Keratinocyte (primary cell): Measurements from ENCODE around the gene C1orf56. TPM values are rescaled to one million over a fixed set of nuclear protein-coding genes. Genes with fewer than 3 reads are reported as not detected.

Experiments
- DNase-seq: peaks from one replicate; pipeline ENCODE4 v3.0.0-alpha.2; 2011; ENCODE audit warnings: low read depth, missing footprints, low spot score
- FAIRE-seq: peaks from 2 replicates; lab custom pipeline; 2011; peaks lifted over from hg19 to GRCh38; lab: Jason Lieb, UNC
- H2AFZ ChIP-seq: 2 replicates; pipeline ENCODE4 v1.6.0; 2012; ENCODE audit warnings: low read length, control low read depth, inconsistent platforms; ENCODE audit not compliant: control insufficient read depth
- H3K27ac ChIP-seq: 2 replicates; pipeline ENCODE4 v1.5.1; 2011; ENCODE audit warnings: low read length; ENCODE audit not compliant: control insufficient read depth, insufficient read depth
- H3K27me3 ChIP-seq: 3 replicates; pipeline ENCODE4 v1.6.0; 2011; ENCODE audit warnings: low read length; ENCODE audit not compliant: control insufficient read depth, insufficient read depth; ENCODE audit errors: extremely low read depth
- H3K36me3 ChIP-seq, 2 experiments: 2 replicates in 1 of 2; 3 replicates in 1 of 2; pipeline ENCODE4 v1.5.1; 2011; ENCODE audit warnings: low read length in 2 of 2, mild to moderate bottlenecking in 1 of 2; ENCODE audit not compliant: control insufficient read depth in 2 of 2, insufficient read depth in 2 of 2; ENCODE audit errors: extremely low read depth in 1 of 2
- H3K4me1 ChIP-seq: 3 replicates; pipeline ENCODE4 v1.5.1; 2011; ENCODE audit warnings: low read length; ENCODE audit not compliant: control insufficient read depth, insufficient read depth; ENCODE audit errors: extremely low read depth
- H3K4me2 ChIP-seq: 3 replicates; pipeline ENCODE4 v1.6.0; 2011; ENCODE audit warnings: low read depth, low read length; ENCODE audit not compliant: control insufficient read depth, insufficient read depth; ENCODE audit errors: extremely low read depth
- H3K4me3 ChIP-seq, 3 experiments: fragments of 200-600 bp in 1 of 3; sonication (generic) in 1 of 3; 2 replicates in 2 of 3; 3 replicates in 1 of 3; pipeline ENCODE4 v1.5.1; 2011 to 2016; ENCODE audit warnings: low read length in 3 of 3, mild to moderate bottlenecking in 3 of 3, control low read depth in 2 of 3, inconsistent platforms in 1 of 3, low read depth in 1 of 3, mixed read lengths in 1 of 3, mixed run types in 1 of 3, moderate library complexity in 1 of 3; ENCODE audit not compliant: control insufficient read depth in 2 of 3, insufficient read depth in 2 of 3; ENCODE audit errors: extremely low read depth in 1 of 3
- H3K79me2 ChIP-seq: 2 replicates; pipeline ENCODE4 v1.6.0; 2012; ENCODE audit warnings: low read length; ENCODE audit not compliant: control insufficient read depth, insufficient read depth
- H3K9ac ChIP-seq: 3 replicates; pipeline ENCODE4 v1.6.0; 2011; ENCODE audit warnings: low read length; ENCODE audit not compliant: control insufficient read depth, insufficient read depth; ENCODE audit errors: extremely low read depth
- H3K9me1 ChIP-seq: 3 replicates; pipeline ENCODE4 v1.6.0; 2011; ENCODE audit warnings: low read length; ENCODE audit not compliant: control insufficient read depth, insufficient read depth; ENCODE audit errors: extremely low read depth
- H3K9me3 ChIP-seq: 2 replicates; pipeline ENCODE4 v1.5.1; 2012; ENCODE audit warnings: low read depth, low read length; ENCODE audit not compliant: control insufficient read depth
- H4K20me1 ChIP-seq: 3 replicates; pipeline ENCODE4 v1.6.0; 2011; ENCODE audit warnings: low read length; ENCODE audit not compliant: control insufficient read depth, insufficient read depth; ENCODE audit errors: extremely low read depth
- CTCF ChIP-seq, 3 experiments: IDR thresholded peaks in 1 of 3; conservative IDR thresholded peaks in 1 of 3; optimal IDR thresholded peaks in 1 of 3; 2 replicates in 2 of 3; 3 replicates in 1 of 3; pipeline versions ENCODE3 to v1.5.1; 2011; ENCODE audit warnings: low read length in 3 of 3, mild to moderate bottlenecking in 3 of 3, moderate library complexity in 2 of 3, control low read depth in 1 of 3, inconsistent platforms in 1 of 3; ENCODE audit not compliant: insufficient read depth in 2 of 3; ENCODE audit errors: extremely low read depth in 1 of 3
- EZH2 ChIP-seq: IDR thresholded peaks from one replicate; pipeline ENCODE4 v1.6.1; 2012; ENCODE audit warnings: inconsistent platforms, mild to moderate bottlenecking, low read length, moderate library complexity
- dilution Hi-C: fragments of 300-500 bp; cut with MboI; formaldehyde crosslinking; loops from one replicate; pipeline ENCODE4 v1.7.0; 2020; ENCODE audit warnings: low sequenced_read_pairs; ENCODE audit not compliant: extremely low pct_ligation_motif_present
- polyA plus RNA-seq, 5 experiments: library from polyadenylated mRNA; depleted of rRNA in 3 of 5; stranded (reverse) in 3 of 5; stranded (forward) in 1 of 5; unstranded in 1 of 5; fragments of >200 nt; gene quantifications; 1 replicate in 1 of 5; 2 replicates in 3 of 5; 3 replicates in 1 of 5; pipeline versions ENCODE4 v1.2.1 to v1.2.3, GENCODE V29; 2011 to 2012; ENCODE audit warnings: missing spikeins in 2 of 5, low read depth in 1 of 5, low replicate concordance in 1 of 5

C1orf56 gene
- polyA plus RNA-seq, 1 donor (not counting 4 experiments of a cell fraction or from before 2014, with no cell fraction given) = 0.26 TPM

- H3K4me1 ChIP-seq = peaks cover 38% of the 10 kb centered on the region
- no peak overlapping the region for H2AFZ ChIP-seq
- no peaks in the 10 kb centered on the region for H3K9me3 ChIP-seq
- no peak for FAIRE-seq
- no peak overlapping the region for H3K4me3 ChIP-seq
- peaks cover 2% of the 10 kb centered on the region for H3K9me1 ChIP-seq
- H3K4me2 ChIP-seq = peak overlapping the region; percentile 91
- DNase-seq = no peak
- TF ChIP-seq EZH2 (no peak), CTCF (optimal IDR thresholded peaks at IDR 0.05 in 1 of 3, IDR thresholded peaks at IDR 0.05 in 1 of 3, conservative IDR thresholded peaks at IDR 0.05 in 1 of 3; ENCODE audit: extremely low read depth in 1 of 3, insufficient read depth in 2 of 3, low read length in 3 of 3) (no peak)
- H3K79me2 ChIP-seq = no peaks in the 10 kb centered on the region
- H4K20me1 ChIP-seq = no peaks in the 10 kb centered on the region
- dilution Hi-C loops = no loop called here
- H3K36me3 ChIP-seq = peaks cover 0 to 4% of the 10 kb centered on the region in 2 experiments
- H3K9ac ChIP-seq = no peak overlapping the region
- no peak overlapping the region for H3K27ac ChIP-seq
- no peaks in the 10 kb centered on the region for H3K27me3 ChIP-seq
Measured at GRCh38 chr1:151009674-151010345, 37.7 kb upstream of the C1orf56 start.

GRCh38 chr1:151010346-151010726 is 37.2 kb upstream of the C1orf56 start:
- Histone ChIP-seq H3K36me3 (peaks cover 0 to 4% of the 10 kb centered on the region in 2 experiments), H4K20me1 (no peaks in the 10 kb centered on the region), H3K9me3 (no peaks in the 10 kb centered on the region), H2AFZ (no peak overlapping the region), H3K4me3 (no peak overlapping the region), H3K27me3 (no peaks in the 10 kb centered on the region), H3K9ac (no peak overlapping the region), H3K4me1 (peaks cover 36% of the 10 kb centered on the region), H3K9me1 (peaks cover 2% of the 10 kb centered on the region), H3K79me2 (no peaks in the 10 kb centered on the region), H3K27ac (no peak overlapping the region), H3K4me2 (no peak overlapping the region)
- DNase-seq = no peak
- dilution Hi-C loops = no loop called here
- no peak for FAIRE-seq
- TF ChIP-seq EZH2 = no peak
- no peak for TF ChIP-seq CTCF (optimal IDR thresholded peaks at IDR 0.05 in 1 of 3, IDR thresholded peaks at IDR 0.05 in 1 of 3, conservative IDR thresholded peaks at IDR 0.05 in 1 of 3; ENCODE audit: extremely low read depth in 1 of 3, insufficient read depth in 2 of 3, low read length in 3 of 3)
